HG02884 (cell line): ENCODE data around the gene OMD.

Experiments
- ATAC-seq: cut with Tn5 transposase; IDR thresholded peaks from one replicate; pipeline ENCODE4 v1.9.1; 2021; ENCODE audit warnings: mild to moderate bottlenecking, moderate library complexity; ENCODE audit not compliant: unreplicated experiment

The OMD gene

GRCh38 chr9:92424340-92424739, at the start of gene OMD:
TSS of gene OMD (minus strand) at chr9:92424471. CDS start at chr9:92417558, 6,913 bp downstream.
- no peak for ATAC-seq

- ATAC-seq = no peak
These were observed 43.9 kb upstream of the OMD start for GRCh38 chr9:92468206-92468605.

GRCh38 chr9:92467511-92467910, 43.2 kb upstream of the OMD start:
- ATAC-seq = no peak

- ATAC-seq = no peak
These were observed 42.8 kb upstream of the OMD start for GRCh38 chr9:92467041-92467440.

GRCh38 chr9:92463984-92464383, 39.7 kb upstream of the OMD start:
- ATAC-seq = no peak

GRCh38 chr9:92463387-92463786, 39.1 kb upstream of the OMD start:
- no peak for ATAC-seq

GRCh38 chr9:92457576-92457975, 33.3 kb upstream of the OMD start:
- no peak for ATAC-seq

- no peak for ATAC-seq
These were observed 30.9 kb upstream of the OMD start for GRCh38 chr9:92455217-92455616.

GRCh38 chr9:92446536-92446935, 22.3 kb upstream of the OMD start:
- ATAC-seq = no peak

- ATAC-seq = no peak
These were observed 20.6 kb upstream of the OMD start for GRCh38 chr9:92444841-92445240.

DNA sequence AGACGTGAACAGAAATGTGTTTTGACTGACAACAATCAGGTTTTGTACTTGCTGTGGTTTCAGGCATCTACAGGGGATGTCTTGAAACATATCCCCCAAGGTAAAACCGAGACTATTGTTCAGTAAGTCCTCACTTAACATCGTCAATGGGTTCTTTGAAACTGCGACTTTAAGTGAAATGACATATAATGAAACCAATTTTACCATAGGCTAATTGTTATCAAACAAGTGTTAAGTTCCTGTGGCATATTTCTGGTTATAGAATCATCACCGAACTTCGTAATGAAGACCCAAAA, 16.4 kb upstream of the OMD start:
- ATAC-seq = no peak

DNA sequence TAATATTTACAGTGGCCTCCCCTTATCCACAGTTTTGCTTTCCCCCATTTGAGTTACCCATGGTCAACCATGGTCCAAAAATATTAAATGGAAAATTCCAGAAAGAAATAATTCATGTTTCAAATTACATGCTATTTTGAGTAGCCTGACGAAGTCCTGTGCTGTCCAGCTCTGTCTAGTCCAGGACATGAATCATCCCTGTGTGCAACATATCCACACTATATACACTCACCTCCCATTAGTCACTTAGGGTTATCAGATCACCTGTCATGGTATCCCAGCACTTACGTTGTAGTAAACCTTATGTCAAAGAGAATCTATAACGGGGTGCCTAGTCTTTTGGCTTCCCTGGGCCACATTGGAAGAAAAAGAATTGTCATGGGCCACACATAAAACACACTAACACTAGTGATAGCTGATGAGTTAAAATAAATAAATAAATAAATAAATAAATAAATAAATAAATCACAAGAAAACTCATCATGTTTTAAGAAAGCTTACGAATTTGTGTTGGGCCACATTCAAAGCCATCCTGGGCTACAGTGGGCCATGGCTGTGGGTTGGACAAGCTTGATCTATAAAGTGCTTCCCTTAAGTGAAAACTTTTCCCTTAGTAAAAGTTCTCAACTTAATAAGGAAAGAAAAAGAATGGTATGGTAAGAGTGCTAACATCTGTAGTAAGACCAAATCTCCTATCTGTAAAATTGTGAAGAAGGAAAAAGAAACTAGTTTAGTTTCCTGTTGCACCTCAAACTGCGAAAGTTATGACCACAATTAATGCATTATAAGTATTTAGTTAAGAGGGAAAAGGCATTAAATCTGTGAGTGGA, 15.9 kb upstream of the OMD start:
- no peak for ATAC-seq

- ATAC-seq = no peak
These were observed 14.7 kb upstream of the OMD start for GRCh38 chr9:92438900-92439526.

GRCh38 chr9:92435263-92435662, 11.0 kb upstream of the OMD start:
- ATAC-seq = no peak

GRCh38 chr9:92432972-92433548, 8.8 kb upstream of the OMD start:
- no peak for ATAC-seq

- ATAC-seq = no peak
These were observed 8.1 kb upstream of the OMD start for GRCh38 chr9:92432350-92432749.

GRCh38 chr9:92429836-92430235, 5.6 kb upstream of the OMD start:
- ATAC-seq = no peak

- no peak for ATAC-seq
These were observed 2.4 kb upstream of the OMD start for GRCh38 chr9:92426501-92427145.

DNA sequence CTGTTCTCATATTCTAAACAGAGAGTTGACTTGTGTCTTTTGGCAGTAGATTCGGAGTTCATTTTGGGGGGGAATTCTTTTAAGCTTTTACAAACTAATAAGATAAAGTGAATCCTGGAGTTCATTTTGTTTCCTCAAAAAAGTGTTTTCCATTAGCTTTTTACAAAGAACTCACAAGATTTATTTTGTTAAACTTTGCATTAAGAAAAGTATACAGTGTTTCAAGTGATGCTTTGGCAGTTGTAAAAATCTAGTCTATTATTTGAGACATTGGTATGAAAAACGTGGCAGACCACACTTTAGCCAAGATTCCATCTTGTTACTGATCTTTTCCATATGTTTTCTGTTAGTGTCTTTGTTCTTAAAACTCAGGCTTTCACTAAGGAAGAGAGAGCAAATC, 1.2 kb upstream of the OMD start:
- ATAC-seq = no peak

DNA sequence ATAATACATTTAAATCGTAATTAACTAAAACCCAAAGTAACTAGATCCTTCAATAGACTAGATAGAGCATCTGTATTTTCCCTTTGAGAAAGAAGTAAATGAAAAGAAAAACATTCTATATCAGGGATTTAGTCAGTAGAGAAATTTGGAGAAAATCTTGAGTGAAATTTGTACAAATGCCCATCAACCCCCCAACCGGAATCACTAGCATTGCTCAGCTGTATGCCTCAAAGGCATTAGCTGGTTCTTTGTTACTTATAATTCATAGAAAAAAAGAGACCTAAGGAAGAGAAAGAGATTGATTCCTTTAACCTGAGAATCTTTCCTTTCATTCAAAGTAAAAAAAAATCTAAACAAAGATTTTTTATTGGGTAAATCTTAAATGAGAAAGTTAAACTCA, 659 bp downstream of the OMD start:
- no peak for ATAC-seq

DNA sequence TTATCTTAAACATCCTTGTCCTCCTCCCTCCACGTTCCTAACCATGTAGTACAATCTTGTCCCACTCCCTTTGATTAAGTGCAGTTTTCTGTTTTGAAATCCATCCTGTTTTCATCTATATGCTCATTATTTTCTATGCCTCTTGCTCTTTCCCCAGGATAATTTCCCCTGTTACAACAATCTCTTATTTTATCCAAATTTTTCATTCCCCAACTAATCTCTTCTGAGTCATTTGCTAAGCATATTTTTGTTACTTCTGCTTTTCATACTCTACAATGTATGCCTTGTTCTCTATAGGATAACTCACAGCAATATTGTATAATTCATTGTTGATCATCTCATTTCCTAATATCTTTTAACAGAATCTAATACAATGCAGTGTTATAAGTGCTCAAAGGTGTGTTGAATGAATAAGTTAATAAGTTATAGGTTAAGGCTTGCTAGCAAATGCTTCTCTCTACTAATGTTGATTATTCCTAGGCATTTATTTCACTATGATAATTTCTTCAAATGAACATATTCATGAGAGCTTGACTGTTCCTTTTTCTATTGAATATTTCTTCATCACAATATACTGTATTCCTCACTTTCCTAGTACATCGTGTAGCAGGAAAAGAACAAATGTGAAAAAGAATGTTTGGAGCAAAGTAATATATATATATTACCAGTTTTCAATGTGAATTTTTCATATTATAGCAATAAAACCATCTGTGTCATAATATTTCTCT, 1.5 kb downstream of the OMD start:
- ATAC-seq = no peak
